Measurements from ENCODE around the gene RPL6.

RPL6 gene

DNA sequence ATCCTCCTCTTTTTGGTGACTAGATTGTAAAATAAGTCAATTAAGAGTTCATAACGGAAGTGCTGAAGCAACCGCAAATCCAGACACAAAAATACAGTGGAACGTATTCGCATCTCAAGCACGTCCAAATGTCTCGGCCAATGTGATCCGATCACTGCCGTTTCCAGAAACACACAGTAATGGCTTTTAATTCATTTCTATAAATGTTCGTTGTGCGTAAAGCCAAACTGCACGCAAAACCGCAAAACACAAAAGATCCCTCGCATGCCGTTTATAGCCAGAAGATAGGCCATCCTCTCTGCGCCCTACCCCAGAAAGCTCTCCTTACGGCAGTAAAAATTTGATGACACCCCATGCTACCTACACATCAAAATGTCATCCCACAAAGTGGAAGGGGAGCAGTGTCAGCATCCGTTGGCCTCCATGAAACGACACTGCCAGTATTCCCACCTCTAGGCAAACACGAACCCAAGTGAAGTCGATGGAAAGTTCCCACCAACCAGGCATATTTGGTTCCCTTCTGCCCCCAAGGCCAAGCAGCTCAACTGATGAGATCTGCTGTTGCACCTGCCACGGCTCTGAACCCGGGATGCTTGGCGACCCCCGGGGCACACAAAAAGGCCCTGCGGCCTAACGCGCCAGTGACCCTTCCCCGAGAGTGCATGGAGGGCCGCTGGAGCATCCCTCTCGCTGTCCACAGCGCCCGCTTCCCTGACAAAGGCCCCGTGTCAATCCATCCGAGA lies 28.6 kb downstream of the RPL6 start:
- DNase-seq (ENCODE audit: low spot score), result no peak

GRCh38 chr12:112375105-112375504 lies 34.3 kb downstream of the RPL6 start:
- DNase-seq (ENCODE audit: low spot score), result no peak

GRCh38 chr12:112374166-112374740 lies 35.2 kb downstream of the RPL6 start:
- no peak for DNase-seq (ENCODE audit: low spot score)

DNA sequence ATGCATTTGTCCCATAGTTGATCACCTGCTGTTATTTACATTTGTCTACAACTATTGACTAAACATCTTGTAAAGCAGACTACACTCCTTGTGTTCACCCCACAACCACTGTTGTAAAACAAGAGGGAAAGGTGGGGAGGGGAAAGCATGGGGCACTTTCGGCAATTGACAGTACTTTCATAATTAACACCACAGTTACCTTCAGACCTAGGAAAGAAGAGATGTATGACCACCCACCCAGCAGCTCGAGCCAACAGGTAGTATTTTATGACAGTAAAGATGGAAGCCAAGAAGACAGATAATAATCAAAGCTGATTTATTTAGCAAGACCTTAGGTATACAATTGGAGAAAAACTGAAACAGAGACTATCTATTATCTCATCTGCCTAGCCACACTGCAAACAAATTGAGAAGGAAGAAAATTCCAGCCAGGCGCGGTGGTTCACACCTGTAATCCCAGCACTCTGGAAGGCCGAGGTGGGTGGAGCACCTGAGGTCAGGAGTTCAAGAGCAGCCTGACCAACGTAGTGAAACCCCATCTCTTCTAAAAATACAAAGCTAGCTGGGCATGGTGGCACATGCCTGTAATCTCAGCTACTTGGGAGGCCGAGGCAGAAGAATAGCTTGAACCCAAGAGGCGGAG lies 38.4 kb downstream of the RPL6 start:
- no peak for DNase-seq (ENCODE audit: low spot score)

DNA sequence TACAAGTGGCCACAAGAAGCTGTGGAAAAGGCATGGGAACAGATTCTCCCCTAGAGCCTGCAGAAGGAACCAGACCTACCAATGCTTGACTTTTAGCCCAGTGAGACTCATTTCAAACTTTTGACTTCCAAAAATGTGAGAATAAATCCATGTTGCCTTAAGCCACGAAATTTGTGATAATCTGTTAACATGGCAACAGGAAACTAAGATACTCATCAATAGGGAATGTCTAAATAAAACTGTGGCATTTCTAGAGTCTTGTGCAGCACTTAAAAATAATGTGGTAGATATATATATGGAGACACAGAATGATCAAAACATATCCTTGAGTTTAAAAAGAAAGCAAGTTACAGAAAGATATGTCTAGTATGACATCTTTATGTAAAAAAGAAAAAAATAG lies 39.2 kb downstream of the RPL6 start:
- no peak for DNase-seq (ENCODE audit: low spot score)

GRCh38 chr12:112368856-112369255 lies 40.5 kb downstream of the RPL6 start:
- no peak for DNase-seq (ENCODE audit: low spot score)

DNA sequence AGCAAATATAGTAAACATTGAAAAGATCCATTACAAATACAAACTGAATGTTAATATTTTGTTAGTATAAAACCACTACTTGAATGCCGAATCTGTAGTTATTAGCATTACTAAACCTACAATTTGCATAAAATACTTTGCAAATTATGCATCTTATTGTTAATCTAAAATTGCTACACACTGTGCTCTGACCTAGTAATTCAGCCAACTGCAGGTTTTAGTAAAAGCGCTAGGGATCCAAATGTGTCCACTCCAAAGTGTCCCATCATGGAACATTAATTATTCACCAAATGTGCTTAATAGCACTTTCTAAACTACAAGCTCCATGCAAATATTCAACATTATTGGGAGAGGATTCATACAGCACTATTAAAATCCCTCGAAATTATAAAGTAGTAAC lies 41.4 kb downstream of the RPL6 start:
- DNase-seq (ENCODE audit: low spot score), result no peak

- DNase-seq (ENCODE audit: low spot score), result no peak
Measured at GRCh38 chr12:112362310-112362709, 47.1 kb downstream of the RPL6 start.

DNA sequence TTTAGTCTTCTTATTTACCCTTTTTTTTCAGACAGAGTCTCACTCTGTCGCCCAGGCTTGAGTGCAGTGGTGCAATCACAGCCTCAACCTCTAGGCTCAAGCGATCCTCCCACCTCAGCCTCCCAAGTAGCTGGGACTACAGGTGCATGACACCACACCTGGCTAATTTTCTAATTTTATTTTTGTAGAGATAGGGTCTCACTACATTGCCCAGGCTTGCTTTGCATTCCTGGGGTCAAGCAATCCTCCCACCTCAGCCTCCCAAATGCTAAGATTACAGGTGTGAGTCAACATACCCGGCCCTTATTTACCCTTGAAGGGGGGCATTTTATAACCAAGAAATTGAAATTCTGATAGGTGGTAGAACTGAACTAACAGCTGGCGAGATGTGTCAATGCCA lies 48.1 kb downstream of the RPL6 start:
- DNase-seq (ENCODE audit: low spot score), result no peak

- DNase-seq (ENCODE audit: low spot score), result no peak
Measured at GRCh38 chr12:112359290-112359689, 50.1 kb downstream of the RPL6 start.

GRCh38 chr12:112357214-112357613 lies 52.2 kb downstream of the RPL6 start:
- no peak for DNase-seq (ENCODE audit: low spot score)

Measured in left forelimb (tissue), 1 donor.